ENCODE data around the gene MYBPH. TPM values are rescaled to one million over a fixed set of nuclear protein-coding genes. Genes with fewer than 3 reads are reported as not detected.

MYBPH gene
- total RNA-seq, 1 experiment from 2014 or later = not detected

- no peak overlapping the region for H3K56ac ChIP-seq (ENCODE audit: insufficient read length, low read depth, low read length)
- H3K79me1 ChIP-seq (ENCODE audit: insufficient read depth, low read depth, low read length, poor library complexity, severe bottlenecking) = no peaks in the 10 kb centered on the region
- no CpG with 5 or more reads among the region's 14 CpGs for WGBS (ENCODE audit: extremely low coverage, insufficient read length, low lambda C conversion rate)
- H3K27me3 Mint-ChIP-seq (ENCODE audit: low read depth) = peaks cover 1% of the 10 kb centered on the region; the same call in 1 of the 2 replicates
- no peak overlapping the region for H3K14ac ChIP-seq (ENCODE audit: insufficient read depth, low read length)
- H3K4me3 Mint-ChIP-seq = no peak overlapping the region
- no peak overlapping the region for H2BK120ac ChIP-seq (ENCODE audit: low read depth, low read length, poor library complexity, severe bottlenecking)
- no peak overlapping the region for H3K27ac Mint-ChIP-seq
- no peak overlapping the region for H4K91ac ChIP-seq (ENCODE audit: insufficient read length, low read depth, low read length)
- H3K4me1 ChIP-seq (ENCODE audit: insufficient read depth, low read length) = no peaks in the 10 kb centered on the region
- H4K8ac ChIP-seq (replicated peaks; ENCODE audit: insufficient read length, low read depth, low read length) = no peak overlapping the region
- H3K9me3 Mint-ChIP-seq = no peaks in the 10 kb centered on the region
- H3T11ph ChIP-seq (ENCODE audit: low read length) = no peak overlapping the region
- H2AFZ ChIP-seq (ENCODE audit: low read length) = no peak overlapping the region
- no peaks in the 10 kb centered on the region for H3K79me2 ChIP-seq (ENCODE audit: insufficient read depth, low read length)
- no peak overlapping the region for H2BK15ac ChIP-seq (ENCODE audit: low read depth, low read length)
- H3K4me1 Mint-ChIP-seq = peaks cover 20 to 34% of the 10 kb centered on the region in 2 experiments
- H2BK20ac ChIP-seq (ENCODE audit: low read depth, low read length, poor library complexity, severe bottlenecking) = no peak overlapping the region
- H4K5ac ChIP-seq (ENCODE audit: insufficient read length, low read depth, low read length) = no peak overlapping the region
- H2BK5ac ChIP-seq (ENCODE audit: insufficient read length, low read length) = no peak overlapping the region
- H4K20me1 ChIP-seq (ENCODE audit: control insufficient read depth, insufficient read depth, insufficient read length) = no peaks in the 10 kb centered on the region
- H3K23me2 ChIP-seq (ENCODE audit: insufficient read length, low read depth, low read length, poor library complexity, severe bottlenecking) = no peaks in the 10 kb centered on the region
- TF ChIP-seq, protein P1, sequence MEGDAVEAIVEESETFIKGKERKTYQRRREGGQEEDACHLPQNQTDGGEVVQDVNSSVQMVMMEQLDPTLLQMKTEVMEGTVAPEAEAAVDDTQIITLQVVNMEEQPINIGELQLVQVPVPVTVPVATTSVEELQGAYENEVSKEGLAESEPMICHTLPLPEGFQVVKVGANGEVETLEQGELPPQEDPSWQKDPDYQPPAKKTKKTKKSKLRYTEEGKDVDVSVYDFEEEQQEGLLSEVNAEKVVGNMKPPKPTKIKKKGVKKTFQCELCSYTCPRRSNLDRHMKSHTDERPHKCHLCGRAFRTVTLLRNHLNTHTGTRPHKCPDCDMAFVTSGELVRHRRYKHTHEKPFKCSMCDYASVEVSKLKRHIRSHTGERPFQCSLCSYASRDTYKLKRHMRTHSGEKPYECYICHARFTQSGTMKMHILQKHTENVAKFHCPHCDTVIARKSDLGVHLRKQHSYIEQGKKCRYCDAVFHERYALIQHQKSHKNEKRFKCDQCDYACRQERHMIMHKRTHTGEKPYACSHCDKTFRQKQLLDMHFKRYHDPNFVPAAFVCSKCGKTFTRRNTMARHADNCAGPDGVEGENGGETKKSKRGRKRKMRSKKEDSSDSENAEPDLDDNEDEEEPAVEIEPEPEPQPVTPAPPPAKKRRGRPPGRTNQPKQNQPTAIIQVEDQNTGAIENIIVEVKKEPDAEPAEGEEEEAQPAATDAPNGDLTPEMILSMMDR (conservative IDR thresholded peaks at IDR 0.05) = no peak
- no peak overlapping the region for H2BK12ac ChIP-seq (ENCODE audit: insufficient read length, low read depth, low read length)
- DNase-seq = no peak
- no peak overlapping the region for H3K23ac ChIP-seq (ENCODE audit: insufficient read length, low read depth, low read length)
- no peaks in the 10 kb centered on the region for H3K36me3 Mint-ChIP-seq (ENCODE audit: insufficient read depth in 1 of 3, low read depth in 3 of 3)
- no peak overlapping the region for H3K4ac ChIP-seq (ENCODE audit: low read depth, low read length)
- no peaks in the 10 kb centered on the region for H3K9me3 ChIP-seq (ENCODE audit: control insufficient read depth, low read depth, low read length)
- no peak overlapping the region for H3K18ac ChIP-seq (ENCODE audit: insufficient read length, low read depth, low read length)
- H3K27ac ChIP-seq (ENCODE audit: insufficient read length, low read depth, low read length) = no peak overlapping the region
- H3K9ac ChIP-seq (ENCODE audit: extremely low read depth, insufficient read length, low read length) = no peak overlapping the region
- no peak overlapping the region for H2AK5ac ChIP-seq (ENCODE audit: insufficient read length, low read length)
- H3K4me2 ChIP-seq (ENCODE audit: insufficient read depth, insufficient read length, low read length) = no peak overlapping the region
- H3K27me3 ChIP-seq (ENCODE audit: insufficient read depth, low read length) = no peaks in the 10 kb centered on the region
Observed at GRCh38 chr1:203178821-203179666, 3.4 kb upstream of the MYBPH start.

Data from H9 (cell line).